Activated CD4-positive, alpha-beta T cell treated with anti-CD3 and anti-CD28 coated beads, Interleukin-2, amount 10 ng/mL, durations not matched to agents 24 days and 14 days (primary cell): ENCODE data around the gene HOXB9. TPM values are rescaled to one million over a fixed set of nuclear protein-coding genes. Genes with fewer than 3 reads are reported as not detected.

Source experiments
- DNase-seq: peaks from one replicate; pipeline ENCODE4 v3.0.0; 2022
- H3K27ac Mint-ChIP-seq: one replicate; pipeline ENCODE4 v1.8.0; 2022; ENCODE audit warnings: mild to moderate bottlenecking, mixed read lengths
- H3K27me3 Mint-ChIP-seq: one replicate; pipeline ENCODE4 v1.8.0; 2022; ENCODE audit warnings: mixed read lengths
- H3K36me3 Mint-ChIP-seq: one replicate; pipeline ENCODE4 v1.8.0; 2022; ENCODE audit warnings: low read depth, mild to moderate bottlenecking, mixed read lengths
- H3K4me1 Mint-ChIP-seq: one replicate; pipeline ENCODE4 v1.8.0; 2021; ENCODE audit warnings: mixed read lengths
- H3K4me3 Mint-ChIP-seq: one replicate; pipeline ENCODE4 v1.8.0; 2022; ENCODE audit warnings: mild to moderate bottlenecking, moderate library complexity, mixed read lengths
- H3K9me3 Mint-ChIP-seq: one replicate; pipeline ENCODE4 v1.8.0; 2021; ENCODE audit warnings: mixed read lengths
- intact Hi-C: fragments of 100-400 bp; cut with micrococcal nuclease; formaldehyde crosslinking; loops from one replicate; pipeline ENCODE4 v1.15.1; 2023
- total RNA-seq: library from RNA; stranded (reverse); gene quantifications from 2 replicates; pipeline ENCODE4 v1.2.3, GENCODE V29; 2022

HOXB9 gene
- total RNA-seq, 1 donor from 2014 or later = 0.30 TPM

DNA sequence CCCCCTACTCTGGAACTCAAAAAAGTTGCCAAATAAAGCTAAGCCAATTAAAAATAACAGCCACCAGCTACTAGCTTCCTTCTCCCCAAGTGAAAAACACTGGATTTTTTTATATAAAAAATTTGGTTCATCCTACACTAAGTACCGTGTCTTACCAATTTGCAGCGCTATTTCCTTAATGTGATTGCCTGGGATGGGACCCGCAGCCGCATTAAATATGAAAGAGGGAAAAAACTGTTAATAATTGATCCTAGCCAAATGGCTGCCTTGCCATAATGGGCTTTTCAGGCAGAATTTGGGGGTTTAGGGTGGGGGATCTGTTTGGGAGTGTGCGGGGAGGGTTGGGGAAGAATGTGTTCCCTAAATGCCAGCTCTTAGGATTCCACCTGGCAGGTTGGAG is 2.0 kb downstream of the HOXB9 start:
- intact Hi-C loops = no loop called here
- H3K4me1 Mint-ChIP-seq = peaks cover 14% of the 10 kb centered on the region
- DNase-seq = no peak
- H3K36me3 Mint-ChIP-seq = no peaks in the 10 kb centered on the region
- H3K4me3 Mint-ChIP-seq = peak overlapping the region; percentile 35
- H3K9me3 Mint-ChIP-seq = no peaks in the 10 kb centered on the region
- no peak overlapping the region for H3K27ac Mint-ChIP-seq
- H3K27me3 Mint-ChIP-seq = peaks cover 81% of the 10 kb centered on the region

DNA sequence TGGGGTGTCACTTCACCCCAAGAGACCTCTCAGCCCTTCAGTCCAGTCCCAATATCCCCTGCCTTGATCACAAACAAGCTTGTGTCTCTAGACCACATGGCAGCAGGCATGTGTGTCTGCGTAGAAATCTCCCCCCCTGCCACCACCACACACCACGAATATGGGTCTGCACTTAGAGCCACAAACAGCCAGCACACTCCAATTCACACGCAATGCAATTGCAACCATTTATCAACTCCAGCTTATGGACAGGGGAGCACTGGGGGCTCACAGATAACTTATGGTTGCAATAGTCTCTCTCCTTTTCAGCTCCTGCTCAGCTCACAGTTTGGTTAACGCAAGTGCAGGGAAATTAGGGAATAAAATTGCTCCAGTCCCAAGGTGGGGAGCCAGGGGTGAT is 2.6 kb downstream of the HOXB9 start:
- peaks cover 81% of the 10 kb centered on the region for H3K27me3 Mint-ChIP-seq
- H3K9me3 Mint-ChIP-seq = no peaks in the 10 kb centered on the region
- intact Hi-C loops = no loop called here
- peaks cover 16% of the 10 kb centered on the region for H3K4me1 Mint-ChIP-seq
- H3K27ac Mint-ChIP-seq = no peak overlapping the region
- DNase-seq = no peak
- H3K4me3 Mint-ChIP-seq = no peak overlapping the region
- H3K36me3 Mint-ChIP-seq = no peaks in the 10 kb centered on the region

DNA sequence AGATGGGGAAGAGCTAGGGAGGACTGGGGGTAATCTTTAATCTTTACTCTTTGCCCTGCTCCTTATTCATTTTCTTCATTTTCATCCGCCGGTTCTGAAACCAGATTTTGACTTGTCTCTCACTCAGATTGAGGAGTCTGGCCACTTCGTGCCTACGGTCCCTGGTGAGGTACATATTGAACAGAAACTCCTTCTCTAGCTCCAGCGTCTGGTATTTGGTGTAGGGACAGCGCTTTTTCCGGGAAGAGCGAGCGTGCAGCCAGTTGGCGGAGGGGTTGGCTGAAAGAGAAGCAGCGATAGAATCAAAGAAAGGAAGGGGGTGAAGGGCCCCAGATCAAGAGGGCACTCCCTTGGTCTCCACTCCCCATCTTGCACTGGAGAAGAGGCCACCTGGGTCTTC is 3.3 kb downstream of the HOXB9 start:
- Mint-ChIP-seq H3K4me1 (peaks cover 20% of the 10 kb centered on the region), H3K27me3 (peaks cover 81% of the 10 kb centered on the region), H3K36me3 (no peaks in the 10 kb centered on the region), H3K9me3 (no peaks in the 10 kb centered on the region), H3K27ac (no peak overlapping the region), H3K4me3 (no peak overlapping the region)
- no peak for DNase-seq
- intact Hi-C loops = no loop called here

DNA sequence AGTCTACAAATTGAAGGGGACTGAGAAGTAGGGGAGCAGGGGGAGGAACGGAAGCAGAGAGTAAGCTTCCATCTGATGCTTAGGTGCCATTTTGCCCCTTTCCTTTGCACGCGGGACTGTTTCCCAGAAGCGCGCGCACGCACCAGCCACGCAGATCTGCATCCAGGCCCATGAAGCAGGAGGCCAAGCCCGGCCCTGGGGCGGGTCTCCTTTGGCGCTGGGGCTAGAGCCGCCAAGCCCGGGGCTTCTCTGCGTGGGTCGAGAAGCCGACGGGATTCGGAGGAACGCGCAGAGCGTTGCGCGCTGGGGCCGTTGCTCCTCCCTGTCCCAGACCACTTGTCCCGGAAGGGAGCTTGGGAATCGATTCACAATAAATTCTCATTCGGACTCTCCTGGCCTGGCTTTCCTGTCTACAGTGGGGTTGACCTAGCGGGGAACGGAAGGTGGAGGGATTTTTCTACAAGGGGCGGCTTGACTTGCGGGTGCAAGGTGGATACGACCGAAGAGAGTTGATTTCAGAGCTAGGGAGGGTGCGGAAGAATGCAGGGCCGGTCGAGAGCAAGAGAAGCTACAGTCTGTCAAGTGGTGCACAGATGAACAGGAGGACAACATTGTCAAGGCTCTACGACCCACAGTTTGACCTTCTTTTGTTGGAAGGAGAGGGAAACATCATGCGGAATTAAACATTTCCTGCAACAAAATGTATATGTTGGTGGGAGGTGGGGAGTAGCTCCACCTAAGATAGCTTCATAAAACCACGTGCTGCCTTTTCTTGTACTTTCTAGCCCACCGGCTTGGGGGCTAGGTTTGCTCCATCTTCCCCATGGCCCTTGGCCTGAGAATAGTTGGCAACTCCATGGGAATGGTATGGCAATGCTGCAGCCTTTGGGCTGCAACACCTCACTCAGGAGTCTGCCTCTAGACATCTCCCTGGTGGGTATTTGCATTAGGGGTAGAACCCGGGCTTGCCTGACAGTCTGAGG is 4.5 kb downstream of the HOXB9 start:
- peaks cover 28% of the 10 kb centered on the region for H3K4me1 Mint-ChIP-seq
- H3K27me3 Mint-ChIP-seq = peaks cover 81% of the 10 kb centered on the region
- H3K9me3 Mint-ChIP-seq = no peaks in the 10 kb centered on the region
- intact Hi-C loops = no loop called here
- no peak overlapping the region for H3K4me3 Mint-ChIP-seq
- no peaks in the 10 kb centered on the region for H3K36me3 Mint-ChIP-seq
- no peak for DNase-seq
- no peak overlapping the region for H3K27ac Mint-ChIP-seq

- intact Hi-C loops = no loop called here
- no peak for DNase-seq
- Mint-ChIP-seq H3K36me3 (no peaks in the 10 kb centered on the region), H3K9me3 (no peaks in the 10 kb centered on the region), H3K4me1 (peaks cover 25% of the 10 kb centered on the region), H3K27me3 (peaks cover 86% of the 10 kb centered on the region), H3K4me3 (no peak overlapping the region), H3K27ac (no peak overlapping the region)
Observed at GRCh38 chr17:48620461-48621139, 5.6 kb downstream of the HOXB9 start.

- Mint-ChIP-seq H3K36me3 (peaks cover 1% of the 10 kb centered on the region), H3K9me3 (no peaks in the 10 kb centered on the region), H3K27ac (no peak overlapping the region), H3K4me1 (peaks cover 25% of the 10 kb centered on the region), H3K4me3 (no peak overlapping the region), H3K27me3 (peaks cover 90% of the 10 kb centered on the region)
- intact Hi-C loops = loop anchor here (10.0 kb wide), 1 partner anchor 1345 kb away; the partner anchor contains the start of gene DLX4
- no peak for DNase-seq
Observed at GRCh38 chr17:48619826-48620449, 6.2 kb downstream of the HOXB9 start.

DNA sequence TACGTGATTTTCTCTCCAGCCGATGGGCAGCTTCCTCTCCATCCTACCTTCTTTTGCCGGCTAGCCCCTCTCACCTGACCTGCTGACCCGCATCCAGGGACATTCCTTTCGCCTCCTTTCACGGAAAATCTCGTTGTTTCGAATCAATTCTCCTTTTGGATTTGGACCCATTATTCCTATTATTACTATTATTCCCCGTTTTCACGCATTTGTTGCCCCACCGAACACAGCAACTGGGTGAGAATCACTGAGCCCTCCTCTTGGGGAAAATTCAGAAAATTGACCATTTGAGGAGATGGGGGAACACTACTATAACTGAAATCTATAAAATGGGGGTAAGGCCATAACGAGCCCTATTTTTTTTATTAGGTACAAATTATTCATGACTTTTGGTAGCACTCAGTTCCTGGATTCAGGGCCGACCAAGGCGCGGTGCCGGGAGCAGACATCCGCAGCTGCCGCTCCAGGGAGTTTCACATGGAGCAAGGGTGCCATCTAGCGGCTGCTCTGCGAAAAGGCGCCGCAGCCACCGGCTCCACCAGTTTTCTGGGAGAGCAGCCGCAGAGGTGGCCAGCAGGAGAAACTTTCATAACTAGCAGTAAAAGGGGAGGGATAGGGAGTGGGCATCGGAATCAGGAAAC is 7.8 kb downstream of the HOXB9 start:
- DNase-seq = peak; percentile 95
- peaks cover 3% of the 10 kb centered on the region for H3K36me3 Mint-ChIP-seq
- H3K4me3 Mint-ChIP-seq = peak overlapping the region; percentile 4
- H3K9me3 Mint-ChIP-seq = no peaks in the 10 kb centered on the region
- H3K27ac Mint-ChIP-seq = peak overlapping the region; percentile 48
- peaks cover 90% of the 10 kb centered on the region for H3K27me3 Mint-ChIP-seq
- intact Hi-C loops = loop anchor here (1.0 to 10.0 kb wide), 2 partner anchors 593 to 1346 kb away; partner anchors contain the start of gene DLX4
- H3K4me1 Mint-ChIP-seq = peaks cover 30% of the 10 kb centered on the region

DNA sequence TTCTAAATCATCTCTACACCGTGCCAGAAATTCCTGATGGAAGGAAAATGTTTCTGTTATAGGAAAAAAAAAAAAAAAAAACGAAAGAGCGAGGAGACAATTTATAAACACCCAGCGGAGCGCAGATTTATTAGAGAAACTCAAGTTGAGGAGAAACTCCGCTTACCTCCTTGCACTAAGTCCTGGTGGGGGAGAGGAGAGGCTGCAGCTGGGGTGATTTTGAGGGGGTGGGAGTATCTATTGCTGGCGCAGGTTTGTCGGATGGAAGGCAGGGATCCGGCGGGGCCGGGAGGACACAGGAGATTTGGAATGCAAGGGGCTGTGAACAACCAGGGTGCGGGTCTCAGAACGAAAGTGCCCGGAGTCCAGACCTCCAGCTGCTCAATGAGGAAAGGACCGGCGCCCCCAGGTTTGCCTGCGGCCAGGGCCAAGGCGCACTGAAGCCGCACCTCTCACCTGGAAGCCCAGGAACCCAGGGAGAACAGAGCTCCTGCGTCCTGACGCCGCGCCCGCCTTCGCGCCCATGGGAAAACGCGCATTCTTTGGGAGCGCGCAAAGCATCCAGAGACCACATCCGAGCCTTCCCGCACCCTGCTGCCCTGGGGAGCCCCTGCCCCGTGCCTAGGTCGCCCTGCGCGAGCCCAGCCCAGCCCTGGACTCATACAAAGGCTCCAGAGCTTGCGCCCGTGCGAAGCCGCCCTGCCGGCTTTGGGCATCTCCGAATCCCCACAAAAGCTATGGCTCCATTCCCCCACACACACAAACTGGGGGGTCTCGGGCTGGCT is 8.5 kb downstream of the HOXB9 start:
- intact Hi-C loops = loop anchor here (1.0 to 10.0 kb wide), 3 partner anchors 23 to 1347 kb away; partner anchors contain the start of gene DLX4
- H3K27ac Mint-ChIP-seq = peak overlapping the region; percentile 47
- peaks cover 34% of the 10 kb centered on the region for H3K4me1 Mint-ChIP-seq
- peak; percentile 59 for DNase-seq
- H3K27me3 Mint-ChIP-seq = peaks cover 88% of the 10 kb centered on the region
- peaks cover 5% of the 10 kb centered on the region for H3K36me3 Mint-ChIP-seq
- no peak overlapping the region for H3K4me3 Mint-ChIP-seq
- H3K9me3 Mint-ChIP-seq = no peaks in the 10 kb centered on the region

GRCh38 chr17:48616717-48617470 is 9.3 kb downstream of the HOXB9 start:
- Mint-ChIP-seq H3K36me3 (peaks cover 5% of the 10 kb centered on the region), H3K4me1 (peaks cover 37% of the 10 kb centered on the region), H3K27me3 (peaks cover 86% of the 10 kb centered on the region), H3K27ac (peak overlapping the region; percentile 73), H3K9me3 (no peaks in the 10 kb centered on the region), H3K4me3 (no peak overlapping the region)
- intact Hi-C loops = loop anchor here (2.0 to 10.0 kb wide), 2 partner anchors 24 to 1348 kb away; partner anchors contain the start of gene DLX4
- DNase-seq = no peak

DNA sequence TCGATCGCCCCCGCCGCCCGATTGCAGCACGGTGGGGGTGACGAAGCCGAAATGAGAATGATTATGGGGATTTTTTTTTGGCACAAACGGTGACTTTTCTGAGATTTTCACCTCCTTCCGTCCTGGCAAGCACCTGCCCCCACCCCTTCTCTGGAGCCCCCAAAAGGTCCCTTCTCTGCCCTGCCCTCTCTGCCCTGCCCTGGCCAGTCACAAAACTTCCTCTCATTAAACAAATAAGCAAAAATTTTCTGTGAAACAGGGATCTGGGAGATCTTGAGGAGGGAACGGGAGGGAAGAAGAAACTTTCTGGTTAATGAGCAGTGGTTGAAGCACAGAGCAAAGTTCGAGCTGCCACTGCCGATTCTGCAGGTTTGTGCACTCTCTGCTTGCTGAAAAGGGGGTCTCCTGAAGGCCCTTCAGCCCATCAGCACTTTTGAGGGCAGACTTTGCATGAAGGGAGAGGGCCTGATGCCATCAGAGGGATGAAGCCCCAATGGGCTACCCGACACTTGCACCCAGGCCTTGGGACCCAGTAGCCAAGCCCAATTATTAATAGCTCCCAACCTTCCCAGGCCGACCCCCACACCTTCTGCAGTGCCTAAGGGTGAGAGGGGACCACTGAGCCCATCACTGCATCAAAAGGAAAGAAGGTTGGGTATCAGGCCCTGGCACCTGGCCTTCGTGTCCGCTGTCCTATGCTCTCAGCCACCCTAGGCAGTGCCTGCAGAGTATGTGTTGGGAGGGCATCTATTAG is 10.0 kb downstream of the HOXB9 start:
- no peak overlapping the region for H3K4me3 Mint-ChIP-seq
- H3K36me3 Mint-ChIP-seq = peaks cover 7% of the 10 kb centered on the region
- H3K27me3 Mint-ChIP-seq = peaks cover 87% of the 10 kb centered on the region
- H3K9me3 Mint-ChIP-seq = no peaks in the 10 kb centered on the region
- intact Hi-C loops = loop anchor here (2.0 to 10.0 kb wide), 3 partner anchors 25 to 1349 kb away; partner anchors contain the start of gene DLX4
- no peak for DNase-seq
- H3K4me1 Mint-ChIP-seq = peaks cover 44% of the 10 kb centered on the region
- peak overlapping the region; percentile 73 for H3K27ac Mint-ChIP-seq

- DNase-seq = no peak
- Mint-ChIP-seq H3K27me3 (peaks cover 84% of the 10 kb centered on the region), H3K4me3 (peak within 1 kb of the TSS; percentile 55), H3K36me3 (peaks cover 7% of the 10 kb centered on the region), H3K9me3 (no peaks in the 10 kb centered on the region), H3K27ac (peak within 1 kb of the TSS; percentile 75), H3K4me1 (peaks cover 50% of the 10 kb centered on the region)
- intact Hi-C loops = loop anchor here (2.0 to 10.0 kb wide), 2 partner anchors 137 to 1349 kb away; partner anchors contain the start of gene DLX4
Observed at GRCh38 chr17:48615047-48615962, 10.9 kb downstream of the HOXB9 start, which contains the start of gene HOXB8. TSS of gene HOXB8 (minus strand) at chr17:48615292. CDS start at chr17:48614704, 588 bp downstream.
